GM23338 (cell line): Measurements from ENCODE around the gene CTU1. TPM values are rescaled to one million over a fixed set of nuclear protein-coding genes. Genes with fewer than 3 reads are reported as not detected.

Experiments used
- ATAC-seq: fragments of 200-7000 bp; cut with Tn5 transposase; 3 replicates; pipeline ENCODE4 v1.9.1; 2020
- DNase-seq: peaks from one replicate; pipeline ENCODE4 v3.0.0-alpha.2; 2015; ENCODE audit warnings: low spot score
- H2AFZ ChIP-seq: fragments of 200-600 bp; sonication (generic); 2 replicates; pipeline ENCODE4 v1.8.0; 2016; ENCODE audit warnings: antibody characterized with exemption, mild to moderate bottlenecking, moderate library complexity
- H3F3A ChIP-seq: fragments of 200-600 bp; sonication (generic); replicated peaks from 2 replicates; pipeline ENCODE4 v1.8.0; 2017; ENCODE audit warnings: antibody characterized with exemption, mixed run types, low read depth
- H3K27ac ChIP-seq: fragments of 200-600 bp; sonication (generic); 2 replicates; pipeline ENCODE4 v1.6.1; 2016; ENCODE audit warnings: low read depth
- H3K27me3 ChIP-seq: fragments of 200-600 bp; sonication (generic); 2 replicates; pipeline ENCODE4 v1.8.0; 2016; ENCODE audit warnings: mild to moderate bottlenecking, mixed run types, moderate library complexity; ENCODE audit not compliant: insufficient read depth
- H3K36me3 ChIP-seq: fragments of 200-600 bp; sonication (generic); 2 replicates; pipeline ENCODE4 v1.8.0; 2016; ENCODE audit warnings: mild to moderate bottlenecking; ENCODE audit not compliant: insufficient read depth
- H3K4me1 ChIP-seq: fragments of 200-600 bp; sonication (generic); 2 replicates; pipeline ENCODE4 v1.8.0; 2016; ENCODE audit warnings: mild to moderate bottlenecking, moderate library complexity; ENCODE audit not compliant: insufficient read depth
- H3K4me2 ChIP-seq: fragments of 200-600 bp; sonication (generic); 2 replicates; pipeline ENCODE4 v1.7.1; 2017; ENCODE audit warnings: mixed run types
- H3K4me3 ChIP-seq: fragments of 200-600 bp; sonication (generic); 2 replicates; pipeline ENCODE4 v1.6.1; 2016; ENCODE audit warnings: mixed run types
- H3K79me2 ChIP-seq: fragments of 200-600 bp; sonication (generic); replicated peaks from 2 replicates; pipeline ENCODE4 v1.8.0; 2017; ENCODE audit warnings: mild to moderate bottlenecking; ENCODE audit not compliant: insufficient read depth
- H3K9me2 ChIP-seq: fragments of 200-600 bp; sonication (generic); 2 replicates; pipeline ENCODE4 v1.8.0; 2017; ENCODE audit not compliant: insufficient read depth
- H4K20me1 ChIP-seq: fragments of 200-600 bp; sonication (generic); replicated peaks from 2 replicates; pipeline ENCODE4 v1.8.0; 2017; ENCODE audit warnings: mild to moderate bottlenecking; ENCODE audit not compliant: insufficient read depth
- H3K27ac Mint-ChIP-seq: 2 replicates; pipeline ENCODE4 v1.8.0; 2020; ENCODE audit warnings: inconsistent platforms, mild to moderate bottlenecking, moderate library complexity, mixed read lengths
- H3K27me3 Mint-ChIP-seq: 3 replicates; pipeline ENCODE4 v1.8.0; 2022; ENCODE audit warnings: low read depth, mild to moderate bottlenecking, moderate library complexity, mixed read lengths, inconsistent platforms; ENCODE audit not compliant: insufficient read depth, poor library complexity
- H3K36me3 Mint-ChIP-seq: 3 replicates; pipeline ENCODE4 v1.8.0; 2021; ENCODE audit warnings: low read depth, mild to moderate bottlenecking, inconsistent platforms, moderate library complexity, mixed read lengths
- H3K4me1 Mint-ChIP-seq: 3 replicates; pipeline ENCODE4 v1.8.0; 2020; ENCODE audit warnings: mild to moderate bottlenecking, inconsistent platforms, mixed read lengths
- H3K4me3 Mint-ChIP-seq: 3 replicates; pipeline ENCODE4 v1.8.0; 2021; ENCODE audit warnings: moderate library complexity, mild to moderate bottlenecking, inconsistent platforms, mixed read lengths
- H3K9me3 Mint-ChIP-seq: 3 replicates; pipeline ENCODE4 v1.8.0; 2020; ENCODE audit warnings: moderate library complexity, mild to moderate bottlenecking, inconsistent platforms, mixed read lengths
- ETS1 ChIP-seq: IDR thresholded peaks from 2 replicates; pipeline ENCODE4 v1.6.1; 2016; ENCODE audit warnings: antibody characterized with exemption
- EZH2 ChIP-seq: fragments of 200-600 bp; sonication (generic); IDR thresholded peaks from one replicate; pipeline ENCODE4 v1.8.0; 2017; ENCODE audit warnings: antibody characterized with exemption, mild to moderate bottlenecking, low read depth; ENCODE audit not compliant: unreplicated experiment
- EZH2phosphoT487 ChIP-seq: fragments of 200-600 bp; sonication (generic); IDR thresholded peaks from one replicate; pipeline ENCODE4 v1.8.1; 2018; ENCODE audit warnings: antibody characterized with exemption; ENCODE audit not compliant: unreplicated experiment
- POLR2AphosphoS5 ChIP-seq: IDR thresholded peaks from 2 replicates; pipeline ENCODE4 v1.6.1; 2016; ENCODE audit warnings: antibody characterized with exemption, low read depth
- REST ChIP-seq: IDR thresholded peaks from one replicate; pipeline ENCODE4 v1.6.1; 2018; ENCODE audit warnings: antibody characterized with exemption; ENCODE audit not compliant: unreplicated experiment
- ZNF331 ChIP-seq: fragments of 250-450 bp; sonication (Bioruptor Pico); IDR thresholded peaks from 2 replicates; pipeline ENCODE4 v1.5.0; 2020; ENCODE audit warnings: low read depth, mild to moderate bottlenecking, moderate library complexity
- ZNF462 ChIP-seq: fragments of 250-450 bp; sonication (Bioruptor Pico); IDR thresholded peaks from 2 replicates; pipeline ENCODE4 v1.5.0; 2020; ENCODE audit warnings: mild to moderate bottlenecking, moderate library complexity
- polyA plus RNA-seq: library from polyadenylated mRNA; unstranded; fragments of >200 nt; fragmentation: Nextera tagmentation; extraction: Ambion mirVana; gene quantifications from 2 replicates; pipeline ENCODE4 v1.2.1, GENCODE V29; 2016
- total RNA-seq: library from RNA; depleted of rRNA; stranded (reverse); fragments of >200 nt; shearing (Covaris generic); gene quantifications from 2 replicates; pipeline ENCODE4 v1.2.3, GENCODE V29; 2014

Gene CTU1
- total and polyA plus RNA-seq, 2 experiments from 2014 or later = 3.7 to 18.8 TPM

GRCh38 chr19:51063664-51064063 is 44.5 kb downstream of the CTU1 start:
- Mint-ChIP-seq H3K27ac (no peak overlapping the region), H3K4me3 (peak overlapping the region; percentile 44), H3K9me3 (no peaks in the 10 kb centered on the region; the same call in 1 of the 3 replicates), H3K4me1 (peaks cover 7% of the 10 kb centered on the region), H3K36me3 (no peaks in the 10 kb centered on the region), H3K27me3 (peaks cover 2% of the 10 kb centered on the region)
- H3F3A ChIP-seq = no peaks in the 10 kb centered on the region
- no peak overlapping the region for H3K4me3 ChIP-seq
- no peak for TF ChIP-seq EZH2
- no peak for TF ChIP-seq EZH2phosphoT487
- TF ChIP-seq ETS1 = no peak
- H3K79me2 ChIP-seq = no peaks in the 10 kb centered on the region
- ATAC-seq (no peak), DNase-seq (no peak)
- H2AFZ ChIP-seq = no peak overlapping the region
- no peak overlapping the region for H3K27ac ChIP-seq
- H4K20me1 ChIP-seq = no peaks in the 10 kb centered on the region
- H3K4me1 ChIP-seq = peaks cover 11% of the 10 kb centered on the region; the same call in 1 of the 2 replicates
- no peak overlapping the region for H3K4me2 ChIP-seq
- no peaks in the 10 kb centered on the region for H3K27me3 ChIP-seq
- H3K36me3 ChIP-seq = no peaks in the 10 kb centered on the region; the same call in 1 of the 2 replicates
- peaks cover 23% of the 10 kb centered on the region for H3K9me2 ChIP-seq

- Histone ChIP-seq H3K27ac (no peak overlapping the region), H3K27me3 (no peaks in the 10 kb centered on the region), H3K36me3 (no peaks in the 10 kb centered on the region; the same call in 1 of the 2 replicates), H3F3A (no peaks in the 10 kb centered on the region), H3K4me2 (no peak overlapping the region), H3K9me2 (peaks cover 9% of the 10 kb centered on the region; the same call in 1 of the 2 replicates), H2AFZ (no peak overlapping the region), H3K4me3 (no peak overlapping the region), H3K79me2 (no peaks in the 10 kb centered on the region), H3K4me1 (peaks cover 5% of the 10 kb centered on the region; the same call in 1 of the 2 replicates), H4K20me1 (no peaks in the 10 kb centered on the region)
- Mint-ChIP-seq H3K27ac (no peak overlapping the region), H3K27me3 (peaks cover 2% of the 10 kb centered on the region), H3K9me3 (no peaks in the 10 kb centered on the region; the same call in 1 of the 3 replicates), H3K36me3 (no peaks in the 10 kb centered on the region), H3K4me3 (no peak overlapping the region), H3K4me1 (peaks cover 5% of the 10 kb centered on the region)
- TF ChIP-seq REST (no peak), ZNF462 (CRISPR knock-in tag) (no peak), ZNF331 (CRISPR knock-in tag) (no peak), POLR2AphosphoS5 (no peak), EZH2 (no peak)
- no peak for ATAC-seq
- no peak for DNase-seq
These were observed 47.2 kb downstream of the CTU1 start for GRCh38 chr19:51060973-51061372.
